BJ (cell line): Measurements from ENCODE around the gene GTF2H1. TPM values are rescaled to one million over a fixed set of nuclear protein-coding genes. Genes with fewer than 3 reads are reported as not detected.
"Not testable (repeated sequence)": the region's sequence is repeated elsewhere in the genome, so short reads cannot be mapped to it uniquely, and the experiment has no call there.

Experiments used
- CTCF ChIA-PET: fragments of 350-600 bp; formaldehyde crosslinking; extraction: SDS; loops from one replicate; lab custom pipeline; 2021; ENCODE audit warnings: antibody characterized with exemption, inconsistent platforms; lab: Yijun Ruan, JAX
- POLR2A ChIA-PET: fragments of 300-600 bp; sonication (Branson Sonifier 250); formaldehyde crosslinking; extraction: SDS; loops from one replicate; lab custom pipeline; 2021; ENCODE audit warnings: antibody characterized with exemption; lab: Charles Lee
- DNase-seq: peaks from one replicate; pipeline ENCODE4 v3.0.0-alpha.2; 2011; ENCODE audit warnings: low read depth
- H3K27me3 ChIP-seq: 2 replicates; pipeline ENCODE4 v1.6.0; 2011; ENCODE audit warnings: low read length; ENCODE audit not compliant: control insufficient read depth, insufficient read depth
- H3K36me3 ChIP-seq: 2 replicates; pipeline ENCODE4 v1.5.1; 2011; ENCODE audit warnings: low read length; ENCODE audit not compliant: control insufficient read depth, insufficient read depth
- H3K4me3 ChIP-seq: 2 replicates; pipeline ENCODE4 v1.5.1; 2011; ENCODE audit warnings: low read depth, mild to moderate bottlenecking, control low read depth, low read length
- polyA plus RNA-seq: library from polyadenylated mRNA; depleted of rRNA; stranded (reverse); fragments of >200 nt; gene quantifications from 2 replicates; pipeline ENCODE4 v1.2.3, GENCODE V29; 2011
- TF ChIP-seq, protein P1 (sequence below): IDR thresholded peaks from 2 replicates; pipeline ENCODE4 v1.5.1; 2011; ENCODE audit warnings: low read depth, mild to moderate bottlenecking, control low read depth, inconsistent platforms, low read length, moderate library complexity; ENCODE audit not compliant: insufficient read depth

Gene GTF2H1
- polyA plus RNA-seq, 1 experiment, result 24.9 TPM

DNA sequence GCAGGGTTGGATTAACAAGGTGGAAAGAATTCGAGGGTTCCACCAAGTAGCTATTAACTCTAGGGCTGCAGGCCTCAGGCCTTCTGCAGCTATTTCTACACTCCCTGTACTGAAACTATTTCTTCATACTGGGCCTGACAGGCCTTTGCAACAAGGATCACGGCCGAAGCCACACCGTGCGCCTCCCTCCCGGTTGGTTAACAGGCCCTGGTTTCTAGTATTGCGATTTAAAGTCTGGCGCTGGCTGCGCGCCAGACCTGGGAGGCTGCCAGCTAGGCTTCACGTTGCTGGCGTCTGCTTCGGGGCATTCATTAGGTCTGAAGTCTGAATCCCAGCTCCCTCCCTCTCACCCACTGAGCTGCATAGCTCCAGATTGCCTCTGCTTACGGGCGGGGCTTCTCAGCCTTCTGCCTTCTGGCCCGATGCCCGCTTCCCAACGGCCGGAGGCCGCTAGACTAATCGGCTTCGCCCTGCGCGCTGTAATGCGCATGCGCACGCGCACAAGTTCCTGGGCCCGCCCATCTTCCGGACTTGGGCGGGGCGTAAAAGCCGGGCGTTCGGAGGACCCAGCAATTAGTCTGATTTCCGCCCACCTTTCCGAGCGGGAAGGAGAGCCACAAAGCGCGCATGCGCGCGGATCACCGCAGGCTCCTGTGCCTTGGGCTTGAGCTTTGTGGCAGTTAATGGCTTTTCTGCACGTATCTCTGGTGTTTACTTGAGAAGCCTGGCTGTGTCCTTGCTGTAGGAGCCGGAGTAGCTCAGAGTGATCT lies 73.6 kb downstream of the GTF2H1 start:
- H3K27me3 ChIP-seq, result no peaks in the 10 kb centered on the region
- TF ChIP-seq, protein P1, sequence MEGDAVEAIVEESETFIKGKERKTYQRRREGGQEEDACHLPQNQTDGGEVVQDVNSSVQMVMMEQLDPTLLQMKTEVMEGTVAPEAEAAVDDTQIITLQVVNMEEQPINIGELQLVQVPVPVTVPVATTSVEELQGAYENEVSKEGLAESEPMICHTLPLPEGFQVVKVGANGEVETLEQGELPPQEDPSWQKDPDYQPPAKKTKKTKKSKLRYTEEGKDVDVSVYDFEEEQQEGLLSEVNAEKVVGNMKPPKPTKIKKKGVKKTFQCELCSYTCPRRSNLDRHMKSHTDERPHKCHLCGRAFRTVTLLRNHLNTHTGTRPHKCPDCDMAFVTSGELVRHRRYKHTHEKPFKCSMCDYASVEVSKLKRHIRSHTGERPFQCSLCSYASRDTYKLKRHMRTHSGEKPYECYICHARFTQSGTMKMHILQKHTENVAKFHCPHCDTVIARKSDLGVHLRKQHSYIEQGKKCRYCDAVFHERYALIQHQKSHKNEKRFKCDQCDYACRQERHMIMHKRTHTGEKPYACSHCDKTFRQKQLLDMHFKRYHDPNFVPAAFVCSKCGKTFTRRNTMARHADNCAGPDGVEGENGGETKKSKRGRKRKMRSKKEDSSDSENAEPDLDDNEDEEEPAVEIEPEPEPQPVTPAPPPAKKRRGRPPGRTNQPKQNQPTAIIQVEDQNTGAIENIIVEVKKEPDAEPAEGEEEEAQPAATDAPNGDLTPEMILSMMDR, result no peak
- peak; percentile 98 for DNase-seq
- CTCF ChIA-PET, result interaction anchor here (1.2 to 3.5 kb wide), 3 partner anchors 12 to 151 kb away, joined by 3 to 21 read pairs (median 18); no protein-coding TSS in a partner anchor
- peak overlapping the region; percentile 77 for H3K4me3 ChIP-seq
- POLR2A ChIA-PET, result interaction anchor here (0.5 to 3.3 kb wide), 17 partner anchors 12 to 238 kb away, joined by 3 to 63 read pairs (median 4); partner anchors contain the start of genes HPS5 and SPTY2D1
- H3K36me3 ChIP-seq, result peaks cover 16% of the 10 kb centered on the region

DNA sequence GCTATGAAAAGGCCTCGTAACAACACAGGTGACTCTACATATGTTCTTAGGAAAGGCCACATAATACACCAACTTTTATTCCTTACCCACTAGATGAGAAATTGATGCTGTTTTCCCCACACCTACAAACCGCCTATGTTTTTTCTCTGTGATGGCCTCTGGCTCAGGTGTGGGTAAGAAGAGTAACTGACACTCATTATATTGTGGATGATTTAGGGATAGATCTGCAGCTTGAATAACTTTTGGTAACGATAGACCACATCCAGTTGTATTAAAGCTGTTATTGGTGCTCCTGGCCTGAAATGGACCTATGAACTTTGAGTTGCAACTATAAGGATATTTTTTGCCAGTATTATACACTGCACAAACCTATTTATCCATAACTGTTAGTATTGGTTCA lies 75.6 kb downstream of the GTF2H1 start:
- CTCF ChIA-PET, result interaction anchor here (1.0 kb wide), 1 partner anchor 96 kb away, joined by 3 read pairs; no protein-coding TSS in a partner anchor
- DNase-seq, result no peak
- TF ChIP-seq, protein P1, result no peak
- H3K4me3 ChIP-seq, result no peak overlapping the region
- H3K27me3 ChIP-seq, result no peaks in the 10 kb centered on the region
- POLR2A ChIA-PET, result interaction anchor here (0.7 kb wide), 1 partner anchor 51 kb away, joined by 4 read pairs; no protein-coding TSS in a partner anchor
- peaks cover 21% of the 10 kb centered on the region for H3K36me3 ChIP-seq

DNA sequence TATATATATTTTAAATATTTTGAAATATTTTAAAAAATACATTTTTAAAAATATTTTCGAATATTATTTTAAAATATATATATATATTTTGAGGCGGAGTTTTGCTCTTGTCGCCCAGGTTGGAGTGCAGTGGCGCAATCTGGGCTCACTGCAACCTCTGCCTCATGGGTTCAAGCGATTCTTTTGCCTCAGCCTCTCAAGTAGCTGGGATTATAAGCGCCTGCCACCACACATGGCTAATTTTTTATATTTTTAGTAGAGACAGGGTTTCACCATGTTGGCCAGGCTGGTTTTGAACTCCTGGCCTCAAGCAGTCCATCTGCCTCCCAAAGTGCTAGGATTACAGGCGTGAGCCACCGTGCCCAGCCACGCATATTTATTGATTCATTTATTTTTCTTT lies 78.7 kb downstream of the GTF2H1 start:
- ChIA-PET POLR2A (interaction anchor here (0.6 kb wide), 1 partner anchor 155 kb away, joined by 3 read pairs; no protein-coding TSS in a partner anchor), CTCF (interaction anchor here (0.6 to 1.6 kb wide), 3 partner anchors 9 to 67 kb away, joined by 3 to 6 read pairs (median 3); no protein-coding TSS in a partner anchor)
- H3K27me3 ChIP-seq, DNase-seq, H3K4me3 ChIP-seq: not testable (repeated sequence)
- H3K36me3 ChIP-seq, result peaks cover 25% of the 10 kb centered on the region

DNA sequence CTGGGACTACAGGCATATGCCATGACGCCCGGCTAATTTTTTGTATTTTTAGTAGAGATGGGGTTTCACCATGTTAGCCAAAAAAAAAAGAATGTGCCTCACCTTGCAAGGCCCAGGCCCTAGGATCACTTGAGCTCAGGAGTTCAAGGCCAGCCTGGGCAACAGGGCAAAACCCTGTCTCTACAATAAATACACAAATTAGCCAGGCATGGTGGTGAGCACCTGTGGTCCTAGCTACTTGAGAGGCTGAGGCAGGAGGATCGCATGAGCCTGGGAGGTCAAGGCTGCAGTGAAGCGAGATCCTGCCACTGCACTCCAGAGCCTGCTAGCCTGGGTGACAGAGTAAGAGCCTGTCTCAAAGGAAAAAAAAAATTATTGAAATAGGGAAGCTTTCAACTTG lies 81.7 kb downstream of the GTF2H1 start:
- no peaks in the 10 kb centered on the region for H3K27me3 ChIP-seq
- H3K4me3 ChIP-seq, result no peak overlapping the region
- peaks cover 21% of the 10 kb centered on the region for H3K36me3 ChIP-seq
- DNase-seq, result no peak
- ChIA-PET POLR2A (no interaction called here), CTCF (no interaction called here)
- TF ChIP-seq, protein P1, result no peak

DNA sequence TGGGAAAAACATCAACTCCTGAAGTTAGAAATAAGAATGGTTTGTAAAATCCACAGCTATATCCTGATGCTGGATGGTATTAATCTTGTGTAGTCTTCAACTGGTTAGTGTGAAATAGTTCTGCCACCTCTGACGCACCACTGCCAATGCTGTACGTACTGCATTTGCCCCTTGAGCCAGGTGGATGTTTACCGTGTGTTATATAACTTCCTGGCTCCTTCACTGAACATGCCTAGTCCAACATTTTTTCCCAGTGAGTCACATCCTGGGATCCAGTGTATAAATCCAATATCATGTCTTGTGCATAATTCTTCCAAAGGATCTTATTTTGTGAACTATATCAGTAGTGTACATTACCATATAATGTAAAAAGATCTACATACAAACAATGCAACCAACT lies 85.0 kb downstream of the GTF2H1 start:
- CTCF ChIA-PET, H3K27me3 ChIP-seq, H3K36me3 ChIP-seq, DNase-seq, POLR2A ChIA-PET, H3K4me3 ChIP-seq: not testable (repeated sequence)

DNA sequence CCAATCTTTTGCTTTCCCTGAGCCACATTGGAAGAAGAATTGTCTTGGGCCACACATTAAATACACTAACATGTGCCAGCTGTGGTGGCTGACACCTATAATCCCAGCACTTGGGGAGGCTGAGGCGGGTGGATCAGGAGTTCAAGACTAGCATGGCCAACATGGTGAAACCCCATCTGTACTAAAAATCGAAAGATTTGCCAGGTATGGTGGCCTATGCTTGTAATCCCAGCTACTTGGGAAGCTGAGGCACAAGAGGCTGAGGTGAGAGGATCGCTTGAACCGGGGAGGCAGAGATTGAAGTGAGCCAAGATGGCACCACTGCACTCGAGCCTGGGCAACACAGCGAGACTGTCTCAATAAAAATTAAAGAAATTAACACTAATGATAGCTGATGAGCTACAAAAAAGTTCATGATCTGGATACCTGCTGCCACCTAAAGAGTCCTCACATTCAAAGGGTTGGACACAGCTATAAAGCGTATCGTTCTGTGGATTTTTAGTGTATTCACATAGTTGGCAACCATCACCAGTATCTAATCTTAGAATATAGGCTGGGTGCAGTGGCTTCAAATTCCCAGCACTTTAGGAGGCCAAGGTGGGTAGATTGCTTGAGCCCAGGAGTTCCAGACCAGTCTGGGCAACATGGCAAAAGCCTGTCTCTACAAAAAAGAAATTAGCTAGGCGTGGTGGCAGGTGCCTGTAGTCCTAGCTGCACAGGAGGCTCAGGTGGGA lies 86.4 kb downstream of the GTF2H1 start:
- ChIA-PET POLR2A (interaction anchor here (1.0 kb wide), 1 partner anchor 13 kb away, joined by 5 read pairs; no protein-coding TSS in a partner anchor), CTCF (interaction anchor here (0.7 kb wide), 1 partner anchor 1319 kb away, joined by 3 read pairs; no protein-coding TSS in a partner anchor)
- TF ChIP-seq, protein P1, result no peak
- Histone ChIP-seq H3K27me3 (no peaks in the 10 kb centered on the region), H3K36me3 (peaks cover 5% of the 10 kb centered on the region), H3K4me3 (no peak overlapping the region)
- DNase-seq, result no peak
